SJSA1 (cell line): ENCODE data around the gene PLA1A. TPM values are rescaled to one million over a fixed set of nuclear protein-coding genes. Genes with fewer than 3 reads are reported as not detected.

Source experiments
- DNase-seq, 2 experiments: peaks; one replicate each; pipeline ENCODE4 v3.0.0-alpha.2; 2015 to 2020; ENCODE audit warnings: low spot score in 2 of 2, low read depth in 1 of 2
- H3K27ac ChIP-seq: fragments of 250-450 bp; sonication (Bioruptor Pico); 2 replicates; pipeline ENCODE4 v1.5.1; 2020; ENCODE audit warnings: mild to moderate bottlenecking, moderate library complexity
- H3K27me3 ChIP-seq: fragments of 250-450 bp; sonication (Bioruptor Pico); replicated peaks from 2 replicates; pipeline ENCODE4 v1.5.1; 2020; ENCODE audit warnings: mild to moderate bottlenecking, moderate library complexity
- H3K36me3 ChIP-seq: fragments of 250-450 bp; sonication (Bioruptor Pico); 2 replicates; pipeline ENCODE4 v1.5.1; 2020; ENCODE audit warnings: mild to moderate bottlenecking
- H3K4me1 ChIP-seq: fragments of 250-450 bp; sonication (Bioruptor Pico); replicated peaks from 2 replicates; pipeline ENCODE4 v1.6.1; 2021; ENCODE audit warnings: mild to moderate bottlenecking
- H3K4me3 ChIP-seq: fragments of 250-450 bp; sonication (Bioruptor Pico); 2 replicates; pipeline ENCODE4 v1.5.1; 2020; ENCODE audit warnings: mild to moderate bottlenecking
- H3K9me3 ChIP-seq: fragments of 250-450 bp; sonication (Bioruptor Pico); replicated peaks from 2 replicates; pipeline ENCODE4 v1.5.1; 2020; ENCODE audit warnings: mild to moderate bottlenecking
- total RNA-seq: library from RNA; depleted of rRNA; stranded (reverse); fragments of >200 nt; shearing (Covaris generic); gene quantifications from 2 replicates; pipeline ENCODE4 v1.2.3, GENCODE V29; 2014

The PLA1A gene
- total RNA-seq, 1 experiment from 2014 or later = 1.4 TPM

DNA sequence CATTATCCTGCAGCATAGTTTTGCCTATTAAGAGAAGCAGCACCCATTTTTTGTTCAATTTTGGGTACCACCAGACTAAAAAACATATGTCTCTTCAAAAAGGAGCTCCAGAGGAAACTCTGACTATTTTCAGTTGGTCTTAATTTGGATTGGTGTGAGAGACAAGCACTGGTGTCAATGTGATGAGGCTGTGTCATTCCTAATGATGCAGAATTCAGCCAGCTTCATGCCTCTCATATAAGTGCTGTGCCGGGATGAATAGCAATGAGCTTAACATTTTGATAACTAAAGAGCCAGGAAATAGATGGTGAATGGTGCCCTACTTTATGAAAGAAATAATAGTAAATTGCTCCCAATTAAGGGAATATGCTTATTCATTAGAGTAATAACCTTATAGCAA is 46.8 kb downstream of the PLA1A start:
- no peak overlapping the region for H3K4me3 ChIP-seq
- H3K27ac ChIP-seq = no peak overlapping the region
- no peaks in the 10 kb centered on the region for H3K27me3 ChIP-seq
- peaks cover 17% of the 10 kb centered on the region for H3K4me1 ChIP-seq
- no peak for DNase-seq
- H3K36me3 ChIP-seq = no peaks in the 10 kb centered on the region
- H3K9me3 ChIP-seq = no peaks in the 10 kb centered on the region

GRCh38 chr3:119645813-119646212 is 48.1 kb downstream of the PLA1A start:
- Histone ChIP-seq H3K27me3 (no peaks in the 10 kb centered on the region), H3K9me3 (no peaks in the 10 kb centered on the region), H3K27ac (no peak overlapping the region), H3K4me3 (no peak overlapping the region), H3K36me3 (no peaks in the 10 kb centered on the region), H3K4me1 (peaks cover 17% of the 10 kb centered on the region)
- no peak for DNase-seq

DNA sequence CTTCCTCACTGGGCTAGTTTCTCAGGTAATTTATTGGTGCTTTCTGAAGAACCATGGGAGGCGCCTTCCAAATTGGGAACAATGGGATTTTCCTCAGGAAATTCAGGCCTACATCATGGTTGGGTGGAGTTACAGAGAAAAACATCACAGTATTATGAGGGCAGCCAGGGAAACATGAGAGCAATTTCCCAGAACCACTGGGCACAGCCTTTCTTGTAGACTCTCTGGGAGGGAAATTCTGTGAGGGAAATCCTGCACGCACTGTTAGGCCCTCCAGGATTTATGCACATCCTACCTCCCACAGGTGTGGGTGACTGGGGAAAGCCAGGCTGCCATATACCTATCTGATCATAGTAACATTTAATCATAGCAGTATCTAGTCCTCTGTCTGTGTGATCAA is 49.5 kb downstream of the PLA1A start:
- no peak for DNase-seq
- peaks cover 17% of the 10 kb centered on the region for H3K4me1 ChIP-seq
- no peak overlapping the region for H3K4me3 ChIP-seq
- H3K36me3 ChIP-seq = no peaks in the 10 kb centered on the region
- H3K9me3 ChIP-seq = no peaks in the 10 kb centered on the region
- H3K27me3 ChIP-seq = no peaks in the 10 kb centered on the region
- H3K27ac ChIP-seq = no peak overlapping the region

DNA sequence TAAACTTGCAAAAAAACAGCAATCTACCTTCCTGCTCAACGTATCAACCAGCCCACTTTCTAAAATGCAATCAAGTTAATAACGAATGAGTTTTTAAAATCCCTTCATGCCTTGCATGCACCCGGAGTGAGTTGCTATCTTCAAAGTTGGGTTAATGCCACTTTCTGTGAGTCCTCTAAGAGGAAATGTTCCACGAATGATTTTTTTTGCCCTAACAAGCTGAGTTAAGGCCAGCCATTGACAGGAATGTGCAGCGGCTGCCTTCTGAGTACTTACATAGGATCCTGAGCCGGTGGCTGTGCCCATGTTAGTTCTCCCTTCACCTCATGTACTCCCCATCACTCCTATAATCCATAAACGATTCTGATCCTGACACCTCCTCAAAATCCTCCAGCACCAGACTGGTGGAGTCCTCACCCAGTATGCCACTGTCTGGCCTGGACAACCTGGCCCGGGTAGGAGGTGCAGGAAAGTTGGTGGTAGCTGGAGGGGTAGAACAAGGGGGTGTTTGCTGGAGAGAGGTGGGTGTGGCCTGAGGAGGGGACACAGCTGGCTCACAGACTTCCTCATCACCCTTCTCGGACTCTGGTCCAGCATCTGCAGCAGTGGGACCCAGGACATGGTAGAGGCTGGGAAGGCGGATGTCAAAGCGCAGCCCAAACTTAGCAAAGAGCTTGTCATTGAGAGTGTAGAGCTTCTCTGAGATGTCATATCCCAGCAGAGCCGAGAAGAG is 50.3 kb downstream of the PLA1A start:
- peaks cover 14% of the 10 kb centered on the region for H3K4me1 ChIP-seq
- no peaks in the 10 kb centered on the region for H3K36me3 ChIP-seq
- H3K27ac ChIP-seq = no peak overlapping the region
- H3K27me3 ChIP-seq = no peaks in the 10 kb centered on the region
- no peak overlapping the region for H3K4me3 ChIP-seq
- no peaks in the 10 kb centered on the region for H3K9me3 ChIP-seq
- no peak for DNase-seq

DNA sequence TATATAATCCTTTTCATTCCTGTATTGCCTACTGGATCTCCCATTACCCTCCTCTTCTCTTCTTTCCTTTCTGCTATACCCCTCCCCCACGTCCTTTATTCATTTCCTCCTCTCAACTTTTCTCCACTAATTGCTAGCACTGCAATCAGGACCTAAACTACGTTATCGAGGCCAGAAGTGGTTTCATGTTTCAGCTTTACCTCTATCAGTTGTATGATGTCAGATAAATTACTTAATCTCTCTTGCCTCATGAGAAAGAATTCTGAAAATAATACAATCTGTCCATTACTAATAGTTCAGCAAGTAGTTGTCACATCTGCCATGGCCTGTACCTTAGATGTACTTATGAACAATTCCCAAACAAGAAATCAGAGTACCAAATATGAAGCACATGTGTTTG is 52.1 kb downstream of the PLA1A start:
- no peak for DNase-seq
- H3K4me1 ChIP-seq = no peaks in the 10 kb centered on the region
- H3K36me3 ChIP-seq = no peaks in the 10 kb centered on the region
- H3K4me3 ChIP-seq = no peak overlapping the region
- H3K27ac ChIP-seq = no peak overlapping the region
- no peaks in the 10 kb centered on the region for H3K27me3 ChIP-seq
- no peaks in the 10 kb centered on the region for H3K9me3 ChIP-seq

- no peak for DNase-seq
- H3K27ac ChIP-seq = no peak overlapping the region
- no peaks in the 10 kb centered on the region for H3K4me1 ChIP-seq
- no peaks in the 10 kb centered on the region for H3K9me3 ChIP-seq
- H3K4me3 ChIP-seq = no peak overlapping the region
- H3K27me3 ChIP-seq = no peaks in the 10 kb centered on the region
- H3K36me3 ChIP-seq = no peaks in the 10 kb centered on the region
Observed at GRCh38 chr3:119652306-119653033, 54.8 kb downstream of the PLA1A start.

DNA sequence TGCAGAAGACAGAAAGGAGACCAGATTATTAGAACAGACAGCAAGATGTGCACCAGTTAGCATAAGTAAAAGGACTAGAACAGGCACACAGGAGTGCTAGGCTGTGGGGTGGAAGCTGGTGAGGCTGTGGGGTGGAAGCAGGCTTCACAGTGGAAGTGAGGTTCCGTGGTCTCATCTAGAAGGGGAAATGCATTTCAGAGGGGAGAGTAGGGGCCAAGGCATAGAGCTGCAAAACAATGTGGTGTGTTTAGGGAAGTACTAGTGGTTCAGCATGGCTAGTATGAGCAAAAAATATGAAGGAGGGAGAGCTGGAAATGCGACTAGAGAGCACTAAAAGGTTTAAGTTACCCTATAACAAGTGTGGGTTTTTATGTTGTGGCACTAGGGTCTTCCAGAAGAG is 56.2 kb downstream of the PLA1A start:
- Histone ChIP-seq H3K27ac (no peak overlapping the region), H3K4me1 (no peaks in the 10 kb centered on the region), H3K4me3 (no peak overlapping the region), H3K36me3 (no peaks in the 10 kb centered on the region), H3K27me3 (no peaks in the 10 kb centered on the region), H3K9me3 (no peaks in the 10 kb centered on the region)
- DNase-seq = no peak

- DNase-seq = no peak
- Histone ChIP-seq H3K27me3 (no peaks in the 10 kb centered on the region), H3K36me3 (no peaks in the 10 kb centered on the region), H3K4me3 (no peak overlapping the region), H3K4me1 (no peaks in the 10 kb centered on the region; the same call in 1 of the 2 replicates), H3K27ac (no peak overlapping the region), H3K9me3 (no peaks in the 10 kb centered on the region)
Observed at GRCh38 chr3:119657887-119658702, 60.4 kb downstream of the PLA1A start.

DNA sequence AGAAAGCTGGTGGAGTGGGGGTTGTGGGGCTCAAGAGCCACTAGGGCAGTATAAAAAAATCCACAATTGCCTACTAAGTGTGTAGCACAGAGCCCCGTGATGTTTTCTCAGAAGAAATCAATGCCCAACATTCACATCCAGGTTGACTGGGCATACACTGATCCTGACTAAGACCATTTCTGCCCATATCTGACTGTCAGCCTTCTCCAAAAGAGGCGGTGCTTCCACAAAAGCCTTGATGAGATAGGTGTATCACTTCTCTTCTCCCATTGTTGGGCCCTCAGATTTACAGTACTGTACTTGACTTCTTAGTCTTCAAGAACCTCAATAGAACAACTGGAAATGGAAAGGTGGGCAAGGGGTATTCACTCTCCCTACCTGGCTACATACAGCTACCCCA is 61.3 kb downstream of the PLA1A start:
- Histone ChIP-seq H3K27me3 (no peaks in the 10 kb centered on the region), H3K4me3 (no peak overlapping the region), H3K4me1 (peaks cover 9% of the 10 kb centered on the region), H3K9me3 (no peaks in the 10 kb centered on the region), H3K27ac (no peak overlapping the region), H3K36me3 (no peaks in the 10 kb centered on the region)
- DNase-seq = no peak

DNA sequence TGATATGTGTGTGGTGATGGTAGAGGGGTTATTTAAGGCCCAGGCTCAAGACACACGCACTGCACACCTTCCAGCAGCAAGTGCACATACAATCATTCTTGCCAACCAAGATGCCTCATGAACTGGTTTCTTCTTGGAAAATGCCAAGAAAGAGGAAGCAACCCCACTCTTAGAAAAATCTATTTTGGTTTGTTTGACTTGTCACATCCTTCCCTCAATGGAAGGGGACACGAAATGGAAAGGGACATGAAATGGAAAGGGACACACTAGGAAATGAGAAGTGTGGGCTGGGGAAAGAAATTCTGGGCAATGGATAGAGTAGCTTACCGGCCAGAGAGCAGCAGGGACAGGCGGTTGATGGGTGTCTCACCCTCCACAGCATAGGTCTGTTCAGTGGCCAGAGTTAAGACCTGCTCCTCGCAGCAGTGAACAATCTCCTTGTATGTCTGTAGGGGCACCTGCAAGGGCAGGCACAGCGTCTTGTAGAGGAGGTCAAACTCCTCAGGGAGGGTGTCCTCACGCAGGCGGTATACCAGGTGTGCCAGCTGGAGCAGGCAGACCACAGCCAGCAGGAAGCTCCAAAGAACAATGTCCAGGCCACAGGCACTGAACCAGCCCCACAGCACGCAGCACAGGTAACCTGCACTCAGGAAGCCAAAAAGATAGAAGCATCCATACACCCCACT is 62.1 kb downstream of the PLA1A start:
- Histone ChIP-seq H3K4me1 (peaks cover 17% of the 10 kb centered on the region), H3K27ac (no peak overlapping the region), H3K4me3 (no peak overlapping the region), H3K9me3 (no peaks in the 10 kb centered on the region), H3K27me3 (no peaks in the 10 kb centered on the region), H3K36me3 (no peaks in the 10 kb centered on the region)
- no peak for DNase-seq

DNA sequence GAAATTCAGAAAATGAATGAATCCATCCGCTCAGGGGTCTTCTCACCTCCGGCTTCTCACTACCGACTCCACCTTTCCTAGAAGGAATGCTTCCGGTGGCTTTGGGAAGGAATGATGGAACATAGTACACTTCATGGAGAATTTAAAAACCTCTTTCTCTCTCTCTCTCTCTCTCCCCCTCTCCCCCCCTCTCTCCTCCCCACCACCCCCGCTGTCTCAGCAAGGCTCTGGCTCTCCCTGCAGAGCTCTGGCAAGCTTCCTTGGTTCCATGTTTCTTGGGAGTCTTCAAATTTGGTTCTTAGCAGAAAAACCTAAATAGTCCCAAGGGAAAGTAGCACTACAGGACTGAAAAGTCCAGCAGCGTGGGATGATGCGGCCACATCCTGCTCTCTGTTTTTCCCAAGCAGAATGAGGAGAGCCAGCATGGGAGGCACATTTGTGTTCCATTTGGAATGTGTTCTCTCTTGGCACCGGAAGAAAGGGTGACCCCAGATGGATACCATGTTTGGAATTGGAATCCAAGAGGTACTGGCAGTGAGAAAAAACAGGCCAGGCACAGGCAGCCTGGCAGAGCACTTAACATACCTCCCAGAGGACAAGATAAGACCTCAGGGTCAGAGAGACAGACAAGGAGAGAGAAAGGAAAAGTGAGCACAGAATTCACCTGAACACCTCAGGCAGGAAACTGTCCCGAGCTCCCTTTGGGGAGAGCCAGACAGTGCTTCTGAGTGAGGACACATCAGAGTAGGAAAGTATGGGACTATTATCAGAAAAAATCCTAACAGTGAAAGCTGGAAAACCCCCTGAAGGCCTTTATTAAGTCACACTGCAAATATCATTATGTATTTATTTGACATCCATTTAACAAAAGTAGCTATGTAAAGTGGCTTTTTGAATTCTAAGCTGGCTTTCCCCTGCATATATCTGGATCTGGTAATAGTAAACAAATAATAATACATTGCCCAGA is 63.1 kb downstream of the PLA1A start, which contains the start of gene POPDC2:
TSS of gene POPDC2 (minus strand) at position 116 of the 967 bp plus-strand sequence. CDS start 166 bp downstream, outside the sequence.
- no peak within 1 kb of the TSS for H3K27ac ChIP-seq
- H3K4me1 ChIP-seq = peaks cover 20% of the 10 kb centered on the region
- H3K9me3 ChIP-seq = no peaks in the 10 kb centered on the region
- no peaks in the 10 kb centered on the region for H3K27me3 ChIP-seq
- no peak within 1 kb of the TSS for H3K4me3 ChIP-seq
- no peaks in the 10 kb centered on the region for H3K36me3 ChIP-seq
- DNase-seq = no peak

- H3K4me1 ChIP-seq = peaks cover 20% of the 10 kb centered on the region
- H3K36me3 ChIP-seq = no peaks in the 10 kb centered on the region
- no peaks in the 10 kb centered on the region for H3K9me3 ChIP-seq
- no peak for DNase-seq
- no peak overlapping the region for H3K27ac ChIP-seq
- H3K27me3 ChIP-seq = no peaks in the 10 kb centered on the region
- H3K4me3 ChIP-seq = no peak overlapping the region
Observed at GRCh38 chr3:119662604-119663373, 65.1 kb downstream of the PLA1A start.
